Smooth muscle cell (in vitro differentiated cells): ENCODE data around the gene UCMA. TPM values are rescaled to one million over a fixed set of nuclear protein-coding genes. Genes with fewer than 3 reads are reported as not detected.

Source experiments
- DNase-seq: peaks from one replicate; lab custom pipeline; 2025; ENCODE audit not compliant: unreplicated experiment; lab: John Stamatoyannopoulos, UW
- H2AFZ ChIP-seq: fragments of 200-600 bp; sonication (generic); 2 replicates; pipeline ENCODE4 v1.6.0; 2016; ENCODE audit warnings: antibody characterized with exemption, low read depth, mild to moderate bottlenecking
- H3F3A ChIP-seq: fragments of 200-600 bp; sonication (generic); 2 replicates; pipeline ENCODE4 v1.6.0; 2017; ENCODE audit warnings: antibody characterized with exemption, low read depth
- H3K27ac ChIP-seq: fragments of 200-600 bp; sonication (generic); 2 replicates; pipeline ENCODE4 v1.5.1; 2016; ENCODE audit warnings: low read depth, mild to moderate bottlenecking
- H3K27me3 ChIP-seq: fragments of 200-600 bp; sonication (generic); 2 replicates; pipeline ENCODE4 v1.6.1; 2016; ENCODE audit warnings: low read depth, mild to moderate bottlenecking
- H3K36me3 ChIP-seq: fragments of 200-600 bp; sonication (generic); 2 replicates; pipeline ENCODE4 v1.5.1; 2016; ENCODE audit warnings: low read depth
- H3K4me1 ChIP-seq: fragments of 200-600 bp; sonication (generic); 2 replicates; pipeline ENCODE4 v1.5.1; 2016; ENCODE audit warnings: low read depth
- H3K4me2 ChIP-seq: fragments of 200-600 bp; sonication (generic); 2 replicates; pipeline ENCODE4 v1.6.0; 2016; ENCODE audit warnings: mild to moderate bottlenecking
- H3K4me3 ChIP-seq: fragments of 200-600 bp; sonication (generic); 2 replicates; pipeline ENCODE4 v1.5.1; 2016; ENCODE audit warnings: mild to moderate bottlenecking
- H3K79me2 ChIP-seq: fragments of 200-600 bp; sonication (generic); 2 replicates; pipeline ENCODE4 v1.6.0; 2016; ENCODE audit warnings: low read depth, mild to moderate bottlenecking
- H3K9ac ChIP-seq: fragments of 200-600 bp; sonication (generic); 2 replicates; pipeline ENCODE4 v1.6.0; 2016; ENCODE audit warnings: low read depth
- H3K9me3 ChIP-seq: fragments of 200-600 bp; sonication (generic); replicated peaks from 2 replicates; pipeline ENCODE4 v1.5.1; 2016; ENCODE audit warnings: low read depth
- H4K20me1 ChIP-seq: fragments of 200-600 bp; sonication (generic); 2 replicates; pipeline ENCODE4 v1.6.0; 2016; ENCODE audit warnings: low read depth
- WGBS: methylation state at CpG from one replicate; pipeline ENCODE4 v1.1.7; 2016; ENCODE audit warnings: low lambda C conversion rate; 5-methylcytosine and 5-hydroxymethylcytosine counted together
- polyA plus RNA-seq: library from polyadenylated mRNA; unstranded; fragments of >200 nt; fragmentation: Nextera tagmentation; extraction: Ambion mirVana; gene quantifications from 2 replicates; pipeline ENCODE4 v1.2.1, GENCODE V29; 2016
- total RNA-seq: library from RNA; depleted of rRNA; stranded (reverse); fragments of >200 nt; gene quantifications from 2 replicates; pipeline ENCODE4 v1.2.3, GENCODE V29; 2014
- TF ChIP-seq, protein P1 (sequence below): fragments of 200-600 bp; sonication (generic); IDR thresholded peaks from 2 replicates; pipeline ENCODE4 v1.5.1; 2017; ENCODE audit warnings: borderline replicate concordance, mild to moderate bottlenecking, antibody characterized with exemption; ENCODE audit not compliant: insufficient read depth, poor library complexity, severe bottlenecking

UCMA gene
- total and polyA plus RNA-seq, 2 experiments from 2014 or later = not detected

DNA sequence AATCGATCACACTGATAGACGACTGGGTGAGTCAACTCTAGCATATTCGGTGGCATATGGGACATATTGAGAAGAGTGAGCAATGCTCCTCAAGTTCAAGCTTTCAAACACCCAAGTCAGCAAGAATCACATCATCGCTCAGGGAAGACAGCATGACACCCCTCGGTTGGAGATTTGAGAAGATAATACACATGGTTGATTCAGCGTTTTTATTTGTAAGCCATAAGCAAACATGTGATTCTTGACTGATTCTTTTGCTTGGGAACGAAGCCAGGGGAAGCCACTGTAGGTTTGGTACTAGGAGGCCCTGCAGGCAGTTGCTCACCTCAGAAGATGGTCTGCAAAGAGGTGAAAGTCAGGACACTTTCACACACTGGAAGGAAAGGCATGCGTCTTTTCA is 12.6 kb downstream of the UCMA start:
- Histone ChIP-seq H3F3A (no peaks in the 10 kb centered on the region), H3K36me3 (no peaks in the 10 kb centered on the region), H2AFZ (no peak overlapping the region), H3K79me2 (no peaks in the 10 kb centered on the region), H3K4me1 (no peaks in the 10 kb centered on the region), H3K9me3 (no peaks in the 10 kb centered on the region), H3K4me3 (no peak overlapping the region), H3K27ac (no peak overlapping the region), H3K27me3 (no peaks in the 10 kb centered on the region), H3K4me2 (no peak overlapping the region), H3K9ac (no peak overlapping the region), H4K20me1 (no peaks in the 10 kb centered on the region)
- TF ChIP-seq, protein P1, sequence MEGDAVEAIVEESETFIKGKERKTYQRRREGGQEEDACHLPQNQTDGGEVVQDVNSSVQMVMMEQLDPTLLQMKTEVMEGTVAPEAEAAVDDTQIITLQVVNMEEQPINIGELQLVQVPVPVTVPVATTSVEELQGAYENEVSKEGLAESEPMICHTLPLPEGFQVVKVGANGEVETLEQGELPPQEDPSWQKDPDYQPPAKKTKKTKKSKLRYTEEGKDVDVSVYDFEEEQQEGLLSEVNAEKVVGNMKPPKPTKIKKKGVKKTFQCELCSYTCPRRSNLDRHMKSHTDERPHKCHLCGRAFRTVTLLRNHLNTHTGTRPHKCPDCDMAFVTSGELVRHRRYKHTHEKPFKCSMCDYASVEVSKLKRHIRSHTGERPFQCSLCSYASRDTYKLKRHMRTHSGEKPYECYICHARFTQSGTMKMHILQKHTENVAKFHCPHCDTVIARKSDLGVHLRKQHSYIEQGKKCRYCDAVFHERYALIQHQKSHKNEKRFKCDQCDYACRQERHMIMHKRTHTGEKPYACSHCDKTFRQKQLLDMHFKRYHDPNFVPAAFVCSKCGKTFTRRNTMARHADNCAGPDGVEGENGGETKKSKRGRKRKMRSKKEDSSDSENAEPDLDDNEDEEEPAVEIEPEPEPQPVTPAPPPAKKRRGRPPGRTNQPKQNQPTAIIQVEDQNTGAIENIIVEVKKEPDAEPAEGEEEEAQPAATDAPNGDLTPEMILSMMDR = no peak
- whole genome bisulfite sequencing = 97% methylated on average over 8 of the region's 8 CpGs
- DNase-seq = no peak

DNA sequence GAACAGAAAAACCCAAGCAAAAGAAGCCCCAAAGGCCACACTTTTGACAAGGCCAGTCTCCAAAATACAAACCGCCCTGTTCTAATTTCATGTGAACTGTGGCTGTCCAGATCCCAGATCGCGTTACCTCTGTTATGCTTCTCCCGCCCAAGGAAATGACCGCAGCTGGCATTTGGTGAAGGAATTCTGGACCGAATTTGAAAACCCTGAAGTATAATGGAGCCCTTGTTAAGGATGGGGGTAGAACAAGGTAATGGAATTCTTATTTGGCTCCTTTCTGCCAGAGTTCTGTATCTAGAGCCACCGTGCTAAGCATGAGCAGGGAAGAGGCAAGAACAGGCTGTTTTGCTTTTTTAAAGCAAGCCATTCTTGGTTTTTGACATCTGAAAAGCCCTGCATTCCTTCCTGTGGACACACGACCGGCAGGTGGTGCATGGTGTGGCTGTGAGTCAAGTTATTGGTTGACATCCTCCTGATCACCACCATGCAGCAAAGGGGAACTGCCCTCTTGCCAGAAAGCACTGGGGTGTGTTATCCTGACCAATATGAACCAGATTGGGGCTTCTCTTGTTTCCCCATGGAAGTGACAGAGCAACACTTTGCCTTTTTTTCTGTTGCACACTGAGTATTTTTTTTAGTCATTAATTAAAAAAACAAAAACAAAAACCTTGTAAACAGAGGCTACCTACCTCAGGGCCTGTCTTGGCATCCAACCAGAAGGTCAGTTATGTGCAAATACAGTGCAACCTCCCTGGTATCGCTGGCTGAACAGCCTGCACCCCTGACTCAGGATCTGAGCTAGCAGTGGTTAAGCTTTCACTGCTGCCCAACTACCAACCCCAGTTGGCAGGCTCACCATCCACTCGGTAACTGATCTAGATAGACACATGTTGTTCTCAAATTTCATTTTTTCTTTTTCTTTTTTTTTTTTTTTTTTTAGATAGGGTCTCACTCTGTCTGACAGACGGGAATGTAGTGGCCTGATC is 14.2 kb downstream of the UCMA start:
- no peaks in the 10 kb centered on the region for H3F3A ChIP-seq
- no peak for DNase-seq
- no peaks in the 10 kb centered on the region for H3K9me3 ChIP-seq
- H3K4me2 ChIP-seq = no peak overlapping the region
- H3K36me3 ChIP-seq = no peaks in the 10 kb centered on the region
- no peaks in the 10 kb centered on the region for H3K27me3 ChIP-seq
- no peaks in the 10 kb centered on the region for H4K20me1 ChIP-seq
- H3K4me1 ChIP-seq = no peaks in the 10 kb centered on the region
- no peak overlapping the region for H2AFZ ChIP-seq
- WGBS = 65% methylated on average over 12 of the region's 12 CpGs
- TF ChIP-seq, protein P1 = no peak
- no peak overlapping the region for H3K9ac ChIP-seq
- no peaks in the 10 kb centered on the region for H3K79me2 ChIP-seq
- no peak overlapping the region for H3K27ac ChIP-seq
- no peak overlapping the region for H3K4me3 ChIP-seq

DNA sequence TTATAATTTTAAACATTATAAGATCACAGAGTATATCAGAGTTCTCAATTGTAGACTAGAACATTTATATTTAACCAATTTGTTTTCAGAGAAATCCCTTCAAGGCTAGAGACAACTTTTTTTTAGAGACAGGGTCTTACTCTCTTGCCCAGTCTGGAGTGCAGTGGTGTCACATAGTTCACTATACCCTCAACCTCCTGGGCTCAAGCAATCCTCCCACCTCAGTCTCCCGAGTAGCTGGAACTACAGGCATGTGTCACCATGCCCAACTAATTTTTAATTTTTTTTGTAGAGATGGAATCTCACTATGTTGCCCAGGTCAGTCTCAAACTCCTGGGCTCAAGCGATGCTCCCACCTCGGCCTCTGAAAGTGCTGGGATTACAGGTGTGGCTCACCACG is 15.3 kb downstream of the UCMA start:
- H3F3A ChIP-seq = no peaks in the 10 kb centered on the region
- H3K4me1 ChIP-seq = no peaks in the 10 kb centered on the region
- 97% methylated on average over 4 of the region's 4 CpGs for WGBS
- no peak overlapping the region for H3K9ac ChIP-seq
- TF ChIP-seq, protein P1 = no peak
- no peaks in the 10 kb centered on the region for H3K79me2 ChIP-seq
- DNase-seq = no peak
- H3K4me3 ChIP-seq = no peak overlapping the region
- no peaks in the 10 kb centered on the region for H4K20me1 ChIP-seq
- H2AFZ ChIP-seq = no peak overlapping the region
- H3K27ac ChIP-seq = no peak overlapping the region
- H3K36me3 ChIP-seq = no peaks in the 10 kb centered on the region
- no peaks in the 10 kb centered on the region for H3K9me3 ChIP-seq
- H3K4me2 ChIP-seq = no peak overlapping the region
- H3K27me3 ChIP-seq = no peaks in the 10 kb centered on the region

DNA sequence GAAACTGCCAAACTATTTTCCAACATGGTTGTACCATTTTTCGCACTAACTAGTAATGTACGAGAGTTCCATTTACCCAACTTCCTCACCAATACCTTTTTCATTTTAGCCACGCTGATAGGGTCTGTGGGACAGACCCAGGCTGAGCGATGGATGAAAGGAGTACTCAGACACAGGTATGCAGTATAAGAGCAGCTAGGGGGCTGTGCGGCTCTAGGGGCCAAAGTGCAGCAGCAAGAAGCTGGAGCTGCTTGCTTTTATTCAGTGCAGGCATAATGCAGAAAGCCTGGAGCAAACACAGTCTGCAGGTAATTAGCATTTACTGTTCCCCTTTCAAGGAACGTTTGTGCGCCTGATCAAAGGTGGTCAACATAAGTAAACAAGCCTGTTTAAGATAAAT is 21.0 kb downstream of the UCMA start:
- Histone ChIP-seq H3K9ac (no peak overlapping the region), H2AFZ (no peak overlapping the region), H3K9me3 (no peaks in the 10 kb centered on the region), H3K36me3 (no peaks in the 10 kb centered on the region), H4K20me1 (no peaks in the 10 kb centered on the region), H3K27ac (no peak overlapping the region), H3K79me2 (no peaks in the 10 kb centered on the region), H3K27me3 (no peaks in the 10 kb centered on the region), H3K4me3 (no peak overlapping the region), H3F3A (no peaks in the 10 kb centered on the region), H3K4me2 (no peak overlapping the region), H3K4me1 (no peaks in the 10 kb centered on the region)
- TF ChIP-seq, protein P1 = no peak
- DNase-seq = no peak
- 72% methylated on average over 7 of the region's 7 CpGs for WGBS
